OCI-LY7 (cell line): ENCODE measurements around the gene CDC42SE1. TPM values are rescaled to one million over a fixed set of nuclear protein-coding genes. Genes with fewer than 3 reads are reported as not detected.

Experiments
- BruUV-seq: library from RNA; stranded (reverse); fragments of 400-500 nt; replicated peaks from 2 replicates; lab custom pipeline; 2021; lab: Mats Ljungman, UMichigan
- CTCF ChIA-PET: fragments of 300-600 bp; sonication (Branson Sonifier 250); formaldehyde crosslinking; loops from one replicate; lab custom pipeline; 2022; ENCODE audit warnings: antibody characterized with exemption; ENCODE audit not compliant: unreplicated experiment; lab: Charles Lee
- POLR2A ChIA-PET: fragments of 300-600 bp; sonication (Branson Sonifier 250); formaldehyde crosslinking; loops from one replicate; lab custom pipeline; 2022; ENCODE audit warnings: antibody characterized with exemption; lab: Charles Lee
- DNase-seq: peaks from one replicate; pipeline ENCODE4 v3.0.0-alpha.2; 2015; ENCODE audit warnings: low spot score
- H2AFZ ChIP-seq: fragments of 200-600 bp; sonication (generic), shearing (Covaris generic); 2 replicates; pipeline ENCODE4 v1.6.1; 2014; ENCODE audit warnings: mild to moderate bottlenecking, antibody characterized with exemption, low read length, moderate library complexity
- H3K27ac ChIP-seq: fragments of 200-600 bp; sonication (generic); 2 replicates; pipeline ENCODE4 v1.5.1; 2014; ENCODE audit warnings: mixed run types, low read depth, mild to moderate bottlenecking, moderate library complexity, low read length, inconsistent platforms; ENCODE audit not compliant: poor library complexity, severe bottlenecking
- H3K36me3 ChIP-seq: fragments of 200-600 bp; sonication (generic); 2 replicates; pipeline ENCODE4 v1.6.1; 2014; ENCODE audit warnings: mild to moderate bottlenecking, antibody characterized with exemption, low read length, moderate library complexity, mixed read lengths; ENCODE audit not compliant: insufficient read depth
- H3K4me1 ChIP-seq: fragments of 200-600 bp; sonication (generic); 2 replicates; pipeline ENCODE4 v1.5.1; 2014; ENCODE audit warnings: mild to moderate bottlenecking, low read length; ENCODE audit not compliant: insufficient read depth, poor library complexity, severe bottlenecking
- H3K4me2 ChIP-seq: fragments of 200-600 bp; sonication (generic); 2 replicates; pipeline ENCODE4 v1.6.1; 2014; ENCODE audit warnings: mild to moderate bottlenecking, low read length
- H3K4me3 ChIP-seq: fragments of 200-600 bp; sonication (generic); 2 replicates; pipeline ENCODE4 v1.5.1; 2014; ENCODE audit warnings: mild to moderate bottlenecking, low read depth, low read length; ENCODE audit not compliant: poor library complexity, severe bottlenecking
- H3K79me2 ChIP-seq: fragments of 200-600 bp; sonication (generic); 2 replicates; pipeline ENCODE4 v1.6.1; 2016; ENCODE audit warnings: low read depth, mild to moderate bottlenecking, low read length, moderate library complexity, mixed read lengths; ENCODE audit not compliant: insufficient read depth
- H3K9me2 ChIP-seq: fragments of 200-600 bp; sonication (generic); 2 replicates; pipeline ENCODE4 v1.6.1; 2016; ENCODE audit warnings: mild to moderate bottlenecking, low read length, mixed read lengths; ENCODE audit not compliant: insufficient read depth
- H3K9me3 ChIP-seq: fragments of 200-600 bp; sonication (generic); 2 replicates; pipeline ENCODE4 v1.6.1; 2014; ENCODE audit warnings: mild to moderate bottlenecking, mixed run types, low read length, mixed read lengths
- H4K20me1 ChIP-seq: fragments of 200-600 bp; sonication (generic); 2 replicates; pipeline ENCODE4 v1.6.1; 2014; ENCODE audit warnings: mild to moderate bottlenecking, antibody characterized with exemption, low read length, moderate library complexity, mixed read lengths; ENCODE audit not compliant: insufficient read depth
- CTCF ChIP-seq: fragments of 200-600 bp; sonication (generic); conservative IDR thresholded peaks from 2 replicates; pipeline ENCODE4 v1.5.1; 2014; ENCODE audit warnings: mild to moderate bottlenecking, antibody characterized with exemption, low read length, moderate library complexity, mixed read lengths
- EZH2phosphoT487 ChIP-seq: fragments of 200-600 bp; sonication (generic); IDR thresholded peaks from 2 replicates; pipeline ENCODE4 v1.6.1; 2018; ENCODE audit warnings: low read depth, borderline replicate concordance, mild to moderate bottlenecking, mixed run types, antibody characterized with exemption, low read length, moderate library complexity, mixed read lengths
- intact Hi-C: fragments of 100-400 bp; cut with micrococcal nuclease; formaldehyde crosslinking; loops from one replicate; pipeline ENCODE4 v1.10.0; 2022; ENCODE audit not compliant: unreplicated experiment
- total RNA-seq, 2 experiments: library from RNA; depleted of rRNA in 1 of 2; stranded (reverse); fragments of >200 nt in 1 of 2; shearing (Covaris generic) in 1 of 2; gene quantifications; 2 replicates each; pipeline ENCODE4 v1.2.3, GENCODE V29; 2014 to 2022

The CDC42SE1 gene
- total RNA-seq, 2 experiments from 2014 or later, result 48.2 to 63.3 TPM

GRCh38 chr1:151009674-151010345 lies 49.6 kb downstream of the CDC42SE1 start:
- Histone ChIP-seq H4K20me1 (no peaks in the 10 kb centered on the region), H3K9me3 (no peaks in the 10 kb centered on the region), H3K4me3 (peak overlapping the region; percentile 83), H3K27ac (no peak overlapping the region), H2AFZ (no peak overlapping the region), H3K9me2 (no peaks in the 10 kb centered on the region), H3K36me3 (no peaks in the 10 kb centered on the region), H3K79me2 (peaks cover 17% of the 10 kb centered on the region; the same call in 1 of the 2 replicates), H3K4me1 (peaks cover 41% of the 10 kb centered on the region), H3K4me2 (peak overlapping the region; percentile 90)
- BruUV-seq, result no TSS peak
- CTCF ChIA-PET, result no interaction called here
- no peak for DNase-seq
- TF ChIP-seq EZH2phosphoT487, result no peak
- no peak for TF ChIP-seq CTCF
- POLR2A ChIA-PET, result interaction anchor here (0.5 kb wide), 1 partner anchor 50 kb away, joined by 3 read pairs; the partner anchor contains the start of gene CDC42SE1
- intact Hi-C loops, result loop anchor here (5.0 kb wide), 1 partner anchor 47 kb away; the partner anchor contains the start of gene CDC42SE1

- Histone ChIP-seq H3K79me2 (peaks cover 17% of the 10 kb centered on the region; the same call in 1 of the 2 replicates), H3K9me3 (no peaks in the 10 kb centered on the region), H3K9me2 (no peaks in the 10 kb centered on the region), H2AFZ (peak overlapping the region; percentile 85; the same call in 1 of the 2 replicates), H3K27ac (no peak overlapping the region), H4K20me1 (no peaks in the 10 kb centered on the region), H3K4me2 (peak overlapping the region; percentile 90), H3K36me3 (no peaks in the 10 kb centered on the region), H3K4me3 (peak overlapping the region; percentile 83), H3K4me1 (peaks cover 46% of the 10 kb centered on the region)
- TSS peak; percentile 60 for BruUV-seq
- intact Hi-C loops, result loop anchor here (5.0 kb wide), 1 partner anchor 48 kb away; the partner anchor contains the start of gene CDC42SE1
- no peak for TF ChIP-seq EZH2phosphoT487
- no peak for TF ChIP-seq CTCF
- DNase-seq, result no peak
- ChIA-PET POLR2A (interaction anchor here (0.5 kb wide), 1 partner anchor 50 kb away, joined by 3 read pairs; the partner anchor contains the start of gene CDC42SE1), CTCF (no interaction called here)
Observed at GRCh38 chr1:151009206-151009587, 50.2 kb downstream of the CDC42SE1 start.
